Stomach (tissue), 4 donors: Measurements from ENCODE around the gene SIX5.

Experiments used
- EP300 ChIP-seq: sonication (generic); formaldehyde crosslinking; IDR thresholded peaks from one replicate; pipeline ENCODE4 v1.6.1; 2017; ENCODE audit warnings: antibody characterized with exemption
- POLR2A ChIP-seq, 4 donors: fragments of 450-650 bp; IDR thresholded peaks; one replicate each; pipeline ENCODE4 v1.6.1; 2016; ENCODE audit warnings: antibody characterized with exemption in 4 of 4, control low read depth in 2 of 4, mild to moderate bottlenecking in 1 of 4, moderate library complexity in 1 of 4
- POLR2AphosphoS5 ChIP-seq, 3 donors: sonication (generic); formaldehyde crosslinking; IDR thresholded peaks; one replicate each; pipeline ENCODE4 v1.6.1; 2016; ENCODE audit warnings: antibody characterized with exemption in 3 of 3
- TF ChIP-seq, protein P1 (sequence below), 7 experiments: fragments of 450-650 bp in 4 of 7; fragments of 200-600 bp in 3 of 7; sonication (generic) in 3 of 7; IDR thresholded peaks; one replicate each; pipeline ENCODE4 v1.5.1; 2016 to 2019; ENCODE audit warnings: antibody characterized with exemption in 7 of 7, control low read depth in 2 of 7, mild to moderate bottlenecking in 1 of 7

DNA sequence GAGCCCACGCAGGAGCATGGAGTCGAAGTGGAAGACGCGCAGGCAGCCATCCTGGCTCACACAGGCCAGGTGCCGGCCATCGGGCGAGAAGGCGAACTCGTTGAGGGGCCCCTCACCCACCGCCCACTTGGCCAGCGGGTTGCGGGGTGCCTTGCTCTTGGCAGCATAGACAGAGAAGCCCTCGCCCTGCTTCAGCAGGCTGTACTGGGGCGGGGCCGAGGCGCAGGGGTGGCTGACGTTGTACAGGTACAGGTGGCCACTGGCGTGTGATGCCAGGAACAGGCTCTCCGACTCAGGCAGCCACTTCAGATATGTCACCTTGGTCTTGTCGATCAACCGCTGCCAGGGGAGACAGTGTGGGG lies 17.5 kb upstream of the SIX5 start:
- TF ChIP-seq, protein P1, sequence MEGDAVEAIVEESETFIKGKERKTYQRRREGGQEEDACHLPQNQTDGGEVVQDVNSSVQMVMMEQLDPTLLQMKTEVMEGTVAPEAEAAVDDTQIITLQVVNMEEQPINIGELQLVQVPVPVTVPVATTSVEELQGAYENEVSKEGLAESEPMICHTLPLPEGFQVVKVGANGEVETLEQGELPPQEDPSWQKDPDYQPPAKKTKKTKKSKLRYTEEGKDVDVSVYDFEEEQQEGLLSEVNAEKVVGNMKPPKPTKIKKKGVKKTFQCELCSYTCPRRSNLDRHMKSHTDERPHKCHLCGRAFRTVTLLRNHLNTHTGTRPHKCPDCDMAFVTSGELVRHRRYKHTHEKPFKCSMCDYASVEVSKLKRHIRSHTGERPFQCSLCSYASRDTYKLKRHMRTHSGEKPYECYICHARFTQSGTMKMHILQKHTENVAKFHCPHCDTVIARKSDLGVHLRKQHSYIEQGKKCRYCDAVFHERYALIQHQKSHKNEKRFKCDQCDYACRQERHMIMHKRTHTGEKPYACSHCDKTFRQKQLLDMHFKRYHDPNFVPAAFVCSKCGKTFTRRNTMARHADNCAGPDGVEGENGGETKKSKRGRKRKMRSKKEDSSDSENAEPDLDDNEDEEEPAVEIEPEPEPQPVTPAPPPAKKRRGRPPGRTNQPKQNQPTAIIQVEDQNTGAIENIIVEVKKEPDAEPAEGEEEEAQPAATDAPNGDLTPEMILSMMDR (IDR thresholded peaks at IDR 0.05), result no peak
- TF ChIP-seq POLR2AphosphoS5 (IDR thresholded peaks at IDR 0.05) (no peak), POLR2A (IDR thresholded peaks at IDR 0.05) (no peak), EP300 (no peak)
